ENCODE data around the gene LIMCH1.
"Not testable (repeated sequence)": the region's sequence is repeated elsewhere in the genome, so short reads cannot be mapped to it uniquely, and the experiment has no call there.

Gene LIMCH1, protein sequence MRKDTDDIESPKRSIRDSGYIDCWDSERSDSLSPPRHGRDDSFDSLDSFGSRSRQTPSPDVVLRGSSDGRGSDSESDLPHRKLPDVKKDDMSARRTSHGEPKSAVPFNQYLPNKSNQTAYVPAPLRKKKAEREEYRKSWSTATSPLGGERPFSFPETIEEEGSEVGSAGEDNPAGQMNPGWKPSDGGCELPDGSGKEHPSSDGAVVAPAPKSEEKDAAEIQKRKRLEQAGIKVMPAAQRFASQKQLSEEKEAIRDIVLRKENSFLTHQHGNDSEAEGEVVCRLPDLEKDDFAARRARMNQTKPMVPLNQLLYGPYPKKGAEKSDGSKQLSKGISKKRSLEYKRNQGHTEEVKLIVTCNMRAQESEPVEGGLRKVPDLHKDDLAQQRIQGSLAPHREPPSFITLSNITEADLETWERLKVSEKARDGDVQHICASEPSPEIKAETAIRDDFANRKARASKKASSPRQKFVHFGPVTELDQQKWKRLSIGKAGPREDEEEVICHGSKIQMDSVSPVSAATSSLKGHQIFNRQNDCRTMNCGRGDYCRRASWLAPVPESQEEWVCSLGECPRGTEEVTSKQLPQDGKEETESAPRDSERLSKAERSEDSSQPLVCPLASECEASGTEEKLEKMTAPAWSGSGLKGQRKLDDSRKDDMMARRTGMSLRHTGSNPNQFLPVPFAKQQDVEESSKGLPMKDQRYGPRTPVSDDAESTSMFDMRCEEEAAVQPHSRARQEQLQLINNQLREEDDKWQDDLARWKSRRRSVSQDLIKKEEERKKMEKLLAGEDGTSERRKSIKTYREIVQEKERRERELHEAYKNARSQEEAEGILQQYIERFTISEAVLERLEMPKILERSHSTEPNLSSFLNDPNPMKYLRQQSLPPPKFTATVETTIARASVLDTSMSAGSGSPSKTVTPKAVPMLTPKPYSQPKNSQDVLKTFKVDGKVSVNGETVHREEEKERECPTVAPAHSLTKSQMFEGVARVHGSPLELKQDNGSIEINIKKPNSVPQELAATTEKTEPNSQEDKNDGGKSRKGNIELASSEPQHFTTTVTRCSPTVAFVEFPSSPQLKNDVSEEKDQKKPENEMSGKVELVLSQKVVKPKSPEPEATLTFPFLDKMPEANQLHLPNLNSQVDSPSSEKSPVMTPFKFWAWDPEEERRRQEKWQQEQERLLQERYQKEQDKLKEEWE (N-terminal part only)

DNA sequence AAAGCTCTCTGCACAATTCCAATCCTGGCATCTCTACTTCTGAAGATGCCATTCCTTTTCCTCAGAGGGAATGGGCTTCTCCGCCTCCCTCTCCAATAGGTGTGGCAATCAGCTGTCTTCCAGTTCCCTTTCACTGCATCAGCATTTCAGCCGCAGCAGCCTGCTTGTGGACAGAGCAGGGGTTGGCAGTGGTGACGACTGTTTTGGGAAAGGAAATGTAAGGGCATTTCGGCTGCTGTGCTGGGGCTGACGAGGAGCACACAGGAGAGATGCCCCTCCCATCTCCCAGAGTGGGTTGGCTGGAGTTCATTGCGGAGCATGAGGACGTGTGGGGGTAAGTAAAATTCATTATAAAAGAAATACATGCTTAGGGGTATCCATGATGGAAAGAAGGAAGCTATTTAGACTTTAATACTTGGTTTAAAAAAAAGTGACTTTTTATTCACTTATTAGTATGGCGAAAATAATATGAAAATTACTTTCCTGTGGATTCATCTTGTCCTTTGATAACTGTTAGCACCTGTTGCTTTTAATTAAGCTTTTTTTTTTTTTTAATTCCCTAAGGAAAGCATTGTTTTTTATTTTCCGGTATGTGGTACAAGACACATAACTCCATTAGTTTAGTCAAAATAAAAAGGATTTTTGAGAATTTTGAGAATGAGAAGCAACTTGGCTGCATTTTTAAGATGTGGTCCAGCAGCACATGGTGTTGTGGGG, at the start of gene LIMCH1:
Gene LIMCH1 (plus strand): TSS at position 141 of the 717 bp plus-strand sequence. CDS start 67,839 bp downstream, outside the sequence.
- Histone ChIP-seq H3K27me3 (ENCODE audit: control insufficient read depth, insufficient read depth, low read length) (no peaks in the 10 kb centered on the region), H3K4me3 (ENCODE audit: low read depth, low read length) (no peak within 1 kb of the TSS), H3K4me1 (ENCODE audit: control insufficient read depth, insufficient read depth, low read length) (no peaks in the 10 kb centered on the region), H3K9ac (ENCODE audit: low read depth, low read length) (no peak within 1 kb of the TSS), H3K36me3 (ENCODE audit: control insufficient read depth, insufficient read depth, low read length) (no peaks in the 10 kb centered on the region), H3K9me3 (ENCODE audit: control insufficient read depth, insufficient read depth, low read length) (no peaks in the 10 kb centered on the region)

DNA sequence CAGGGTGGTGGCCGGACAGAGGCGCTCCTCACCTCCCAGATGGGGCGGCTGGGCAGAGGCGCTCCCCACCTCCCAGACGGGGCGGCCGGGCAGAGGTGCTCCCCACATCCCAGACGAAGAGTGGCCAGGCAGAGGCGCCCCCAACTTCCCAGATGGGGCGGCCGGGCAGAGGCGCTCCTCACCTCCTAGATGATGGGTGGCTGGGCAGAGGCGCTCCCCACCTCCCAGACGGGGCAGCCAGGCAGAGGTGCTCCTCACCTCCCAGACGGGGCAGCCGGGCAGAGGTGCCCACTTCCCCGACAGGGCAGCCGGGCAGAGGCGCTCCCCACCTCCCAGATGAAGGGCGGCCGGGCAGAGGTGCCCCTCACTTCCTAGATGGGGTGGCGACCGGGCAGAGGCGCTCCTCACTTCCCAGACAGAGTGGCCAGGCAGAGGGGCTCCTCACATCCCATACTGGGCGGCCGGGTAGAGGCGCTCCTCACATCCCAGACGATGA, 46.8 kb upstream of the LIMCH1 start:
- not testable (repeated sequence) for H3K9ac ChIP-seq (ENCODE audit: low read depth, low read length); H3K4me3 ChIP-seq (ENCODE audit: low read depth, low read length); H3K9me3 ChIP-seq (ENCODE audit: control insufficient read depth, insufficient read depth, low read length); H3K27me3 ChIP-seq (ENCODE audit: control insufficient read depth, insufficient read depth, low read length); H3K4me1 ChIP-seq (ENCODE audit: control insufficient read depth, insufficient read depth, low read length); H3K36me3 ChIP-seq (ENCODE audit: control insufficient read depth, insufficient read depth, low read length)

DNA sequence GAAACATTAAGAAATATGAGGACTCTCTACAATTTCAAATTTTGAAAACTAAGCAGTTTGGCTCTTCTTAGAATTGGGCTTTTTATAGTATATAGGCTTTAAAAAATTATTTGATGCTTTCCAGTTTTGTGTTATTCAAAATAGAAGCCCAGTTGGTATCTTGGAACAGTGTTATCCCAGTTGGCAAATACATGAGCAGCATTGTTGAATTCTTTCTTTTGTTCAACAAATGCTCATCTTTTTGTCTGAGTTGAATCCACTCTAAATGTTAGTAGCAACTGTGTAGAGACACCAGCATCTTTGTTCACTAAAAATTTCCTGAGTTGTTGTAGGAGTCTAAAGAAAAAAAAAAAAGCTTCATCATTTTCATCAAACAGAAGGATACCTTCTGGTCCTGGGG, 41.0 kb upstream of the LIMCH1 start:
- no peak overlapping the region for H3K4me3 ChIP-seq (ENCODE audit: low read depth, low read length)
- no peak overlapping the region for H3K9ac ChIP-seq (ENCODE audit: low read depth, low read length)
- H3K36me3 ChIP-seq (ENCODE audit: control insufficient read depth, insufficient read depth, low read length), result no peaks in the 10 kb centered on the region
- no peaks in the 10 kb centered on the region for H3K4me1 ChIP-seq (ENCODE audit: control insufficient read depth, insufficient read depth, low read length)
- H3K27me3 ChIP-seq (ENCODE audit: control insufficient read depth, insufficient read depth, low read length), result no peaks in the 10 kb centered on the region
- no peaks in the 10 kb centered on the region for H3K9me3 ChIP-seq (ENCODE audit: control insufficient read depth, insufficient read depth, low read length)

DNA sequence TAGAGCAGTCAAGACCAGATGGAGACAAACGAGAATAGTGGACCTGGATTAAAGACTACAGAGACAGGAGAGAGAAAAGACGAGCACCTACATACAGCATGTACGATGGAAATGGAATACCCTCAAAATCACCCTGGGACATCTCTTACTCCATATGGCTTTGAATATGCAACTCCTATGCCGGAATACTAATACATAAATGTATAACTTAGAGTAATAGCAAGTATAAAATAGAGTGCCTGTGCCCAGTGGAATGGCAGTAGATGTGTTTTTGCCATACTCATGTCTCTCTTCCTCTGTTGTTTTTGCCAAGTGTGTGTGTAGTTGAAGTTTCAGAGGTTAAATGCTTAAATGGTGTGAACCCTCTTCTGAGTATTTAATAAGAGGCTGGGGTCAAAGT, 39.8 kb upstream of the LIMCH1 start:
- no peaks in the 10 kb centered on the region for H3K36me3 ChIP-seq (ENCODE audit: control insufficient read depth, insufficient read depth, low read length)
- no peaks in the 10 kb centered on the region for H3K27me3 ChIP-seq (ENCODE audit: control insufficient read depth, insufficient read depth, low read length)
- H3K4me3 ChIP-seq (ENCODE audit: low read depth, low read length), result no peak overlapping the region
- H3K4me1 ChIP-seq (ENCODE audit: control insufficient read depth, insufficient read depth, low read length), result no peaks in the 10 kb centered on the region
- no peak overlapping the region for H3K9ac ChIP-seq (ENCODE audit: low read depth, low read length)
- no peaks in the 10 kb centered on the region for H3K9me3 ChIP-seq (ENCODE audit: control insufficient read depth, insufficient read depth, low read length)

DNA sequence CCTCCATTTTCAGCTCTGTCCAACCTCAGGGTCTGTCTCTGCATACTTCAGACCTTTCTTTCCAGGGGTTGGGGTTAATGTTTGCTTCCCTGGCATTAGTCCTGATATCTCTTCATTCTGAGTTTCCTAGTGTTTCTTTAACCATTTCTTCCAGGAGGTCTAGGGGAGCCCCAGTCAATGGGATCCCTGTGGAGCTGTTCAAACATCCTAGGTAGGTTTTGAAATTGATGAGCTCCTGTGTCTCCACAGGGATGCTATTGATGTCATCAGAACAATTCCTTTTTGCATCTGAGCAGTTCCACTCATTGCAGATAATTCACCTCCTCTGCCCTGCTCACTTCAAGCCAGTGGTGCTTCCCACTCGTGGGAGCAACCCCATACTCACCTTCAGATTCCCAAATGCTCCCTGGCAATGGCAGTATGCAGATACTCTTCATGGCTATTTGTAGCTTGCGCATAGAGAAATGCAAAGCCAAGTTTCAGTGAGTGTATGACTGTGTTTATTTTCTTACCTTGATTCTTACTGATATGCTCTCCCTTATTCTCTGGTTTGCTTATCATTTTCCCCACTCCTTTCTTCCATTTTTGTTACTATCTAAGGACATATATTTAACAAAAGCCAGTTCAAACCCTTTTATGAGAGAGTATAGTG, 33.7 kb upstream of the LIMCH1 start:
- Histone ChIP-seq H3K27me3 (ENCODE audit: control insufficient read depth, insufficient read depth, low read length) (no peaks in the 10 kb centered on the region), H3K9me3 (ENCODE audit: control insufficient read depth, insufficient read depth, low read length) (no peaks in the 10 kb centered on the region), H3K36me3 (ENCODE audit: control insufficient read depth, insufficient read depth, low read length) (no peaks in the 10 kb centered on the region), H3K9ac (ENCODE audit: low read depth, low read length) (no peak overlapping the region), H3K4me1 (ENCODE audit: control insufficient read depth, insufficient read depth, low read length) (peaks cover 10% of the 10 kb centered on the region), H3K4me3 (ENCODE audit: low read depth, low read length) (no peak overlapping the region)

DNA sequence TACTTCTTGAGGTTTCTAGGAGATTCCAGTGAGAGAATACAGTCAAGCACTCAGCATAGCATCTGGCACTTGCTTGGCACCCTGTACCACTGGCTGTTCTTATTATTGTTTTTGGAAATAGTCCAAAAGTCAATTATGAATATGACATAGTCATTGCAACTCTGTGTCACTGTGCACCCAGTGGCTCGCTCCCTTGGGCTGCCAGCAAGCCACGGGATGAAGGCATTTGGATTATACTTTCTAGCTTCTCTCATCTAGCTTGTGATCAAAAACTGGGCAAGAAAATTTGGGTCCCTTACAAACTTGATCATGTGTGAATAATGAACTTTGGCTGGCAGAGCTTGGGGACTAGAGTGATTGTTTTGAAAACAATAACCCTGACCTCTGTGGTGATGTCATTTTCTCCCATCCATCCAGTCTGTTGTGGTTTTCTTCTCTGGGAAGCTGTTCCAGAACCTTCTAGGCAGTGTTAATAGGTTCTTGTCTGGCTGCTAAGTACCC, 32.7 kb upstream of the LIMCH1 start:
- no peaks in the 10 kb centered on the region for H3K9me3 ChIP-seq (ENCODE audit: control insufficient read depth, insufficient read depth, low read length)

DNA sequence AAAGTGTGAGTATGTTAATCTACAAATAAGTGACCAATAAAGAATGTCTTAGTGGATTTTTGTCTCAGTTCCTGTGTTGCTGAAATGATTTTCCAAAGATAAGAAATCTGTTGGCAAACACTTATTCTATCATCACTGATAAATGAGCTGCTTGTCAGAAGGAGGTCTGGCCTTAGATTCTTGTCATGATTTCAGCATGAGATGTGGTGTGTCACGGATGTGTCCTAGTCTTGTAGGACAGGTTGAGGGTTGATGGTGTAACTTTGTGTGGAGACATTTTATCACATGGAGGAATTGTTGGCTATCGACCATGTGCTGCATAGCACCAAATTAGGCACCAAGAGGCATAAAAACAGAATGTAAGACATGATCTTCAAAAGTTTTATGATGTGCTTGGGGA, 31.8 kb upstream of the LIMCH1 start:
- Histone ChIP-seq H3K9ac (ENCODE audit: low read depth, low read length) (no peak overlapping the region), H3K4me1 (ENCODE audit: control insufficient read depth, insufficient read depth, low read length) (peaks cover 10% of the 10 kb centered on the region)

More for the DNA sequence above, 32.7 kb upstream of the LIMCH1 start:
- H3K36me3 ChIP-seq (ENCODE audit: control insufficient read depth, insufficient read depth, low read length), result no peaks in the 10 kb centered on the region
- H3K4me3 ChIP-seq (ENCODE audit: low read depth, low read length), result no peak overlapping the region
- peaks cover 10% of the 10 kb centered on the region for H3K4me1 ChIP-seq (ENCODE audit: control insufficient read depth, insufficient read depth, low read length)
- H3K9ac ChIP-seq (ENCODE audit: low read depth, low read length), result no peak overlapping the region
- H3K27me3 ChIP-seq (ENCODE audit: control insufficient read depth, insufficient read depth, low read length), result no peaks in the 10 kb centered on the region

DNA sequence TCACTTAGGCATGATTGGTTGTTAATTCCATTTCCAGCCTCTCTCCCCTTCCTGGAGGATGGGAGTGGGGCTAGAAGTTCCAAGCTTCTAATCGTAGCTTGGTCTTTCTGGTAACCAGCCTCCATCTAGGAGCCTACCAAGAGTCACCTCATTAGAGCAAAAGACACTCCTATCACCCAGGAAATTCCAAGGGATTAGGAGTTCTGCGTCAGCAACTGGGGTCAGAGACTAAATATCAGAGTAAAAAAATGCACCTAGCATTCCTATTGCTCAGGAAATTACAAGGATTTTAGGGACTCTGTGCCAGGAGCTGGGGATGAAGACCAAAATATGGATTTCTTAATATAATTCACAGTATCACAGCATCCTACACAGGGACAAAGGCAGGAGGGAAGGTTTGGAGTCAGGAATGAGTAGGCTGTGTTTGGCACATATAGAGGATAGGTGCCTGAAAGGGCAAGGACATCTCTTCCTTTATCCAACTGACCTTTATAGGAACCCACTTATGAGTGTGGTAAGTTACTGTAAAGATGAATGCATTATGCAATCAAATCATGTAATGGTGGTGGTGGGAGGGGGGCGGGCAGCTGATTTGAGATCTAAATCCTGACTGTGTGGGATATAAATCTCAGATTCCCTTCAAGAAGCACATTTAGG, 30.5 kb upstream of the LIMCH1 start:
- Histone ChIP-seq H3K9me3 (ENCODE audit: control insufficient read depth, insufficient read depth, low read length) (no peaks in the 10 kb centered on the region), H3K27me3 (ENCODE audit: control insufficient read depth, insufficient read depth, low read length) (no peaks in the 10 kb centered on the region), H3K9ac (ENCODE audit: low read depth, low read length) (no peak overlapping the region), H3K4me3 (ENCODE audit: low read depth, low read length) (no peak overlapping the region), H3K36me3 (ENCODE audit: control insufficient read depth, insufficient read depth, low read length) (no peaks in the 10 kb centered on the region), H3K4me1 (ENCODE audit: control insufficient read depth, insufficient read depth, low read length) (peaks cover 10% of the 10 kb centered on the region)

More for the DNA sequence above, 31.8 kb upstream of the LIMCH1 start:
- Histone ChIP-seq H3K36me3 (ENCODE audit: control insufficient read depth, insufficient read depth, low read length) (no peaks in the 10 kb centered on the region), H3K27me3 (ENCODE audit: control insufficient read depth, insufficient read depth, low read length) (no peaks in the 10 kb centered on the region), H3K9me3 (ENCODE audit: control insufficient read depth, insufficient read depth, low read length) (no peaks in the 10 kb centered on the region), H3K4me3 (ENCODE audit: low read depth, low read length) (no peak overlapping the region)

DNA sequence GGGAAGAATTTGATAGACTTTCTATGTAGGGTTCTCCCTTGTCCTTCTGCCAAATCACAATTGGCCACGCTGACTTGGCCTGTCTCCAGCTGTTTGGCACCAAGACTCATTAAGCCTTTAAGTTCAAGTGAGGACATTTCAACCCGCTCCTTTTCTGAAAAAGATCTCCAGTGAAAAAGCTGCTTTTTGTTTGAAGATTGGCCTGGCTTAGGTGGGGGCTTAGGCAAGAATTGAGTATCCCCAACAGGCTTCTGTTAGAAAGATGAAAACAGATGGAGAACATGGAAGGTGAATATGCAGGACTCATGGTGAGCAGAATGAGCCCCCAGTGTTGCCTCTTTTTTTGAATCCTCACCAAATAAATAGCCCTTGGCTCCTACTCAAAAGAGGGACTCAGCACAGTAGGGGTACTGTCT, 28.5 kb upstream of the LIMCH1 start:
- Histone ChIP-seq H3K36me3 (ENCODE audit: control insufficient read depth, insufficient read depth, low read length) (no peaks in the 10 kb centered on the region), H3K4me1 (ENCODE audit: control insufficient read depth, insufficient read depth, low read length) (peaks cover 3% of the 10 kb centered on the region), H3K4me3 (ENCODE audit: low read depth, low read length) (no peak overlapping the region), H3K9ac (ENCODE audit: low read depth, low read length) (no peak overlapping the region), H3K27me3 (ENCODE audit: control insufficient read depth, insufficient read depth, low read length) (no peaks in the 10 kb centered on the region), H3K9me3 (ENCODE audit: control insufficient read depth, insufficient read depth, low read length) (no peaks in the 10 kb centered on the region)

DNA sequence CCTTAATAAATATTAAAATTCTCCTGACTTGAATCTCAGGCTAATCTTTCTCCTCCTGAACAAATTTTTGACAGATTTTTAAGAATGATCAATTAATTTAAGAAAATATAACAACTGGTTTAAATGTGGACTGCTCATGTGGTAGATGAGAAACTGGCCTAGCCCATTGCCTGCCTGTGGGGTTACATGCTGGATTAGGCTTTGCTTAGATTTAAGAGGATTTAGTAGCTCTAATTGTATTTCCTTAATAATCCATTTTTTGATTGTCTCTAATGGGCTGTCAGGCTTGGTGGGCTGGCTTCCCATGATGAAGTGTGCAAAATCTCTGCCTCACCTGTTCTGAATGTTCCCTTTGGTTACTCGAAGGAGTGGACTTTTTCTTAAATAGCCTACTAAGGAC, 27.8 kb upstream of the LIMCH1 start:
- no peaks in the 10 kb centered on the region for H3K36me3 ChIP-seq (ENCODE audit: control insufficient read depth, insufficient read depth, low read length)
- no peak overlapping the region for H3K4me3 ChIP-seq (ENCODE audit: low read depth, low read length)
- no peaks in the 10 kb centered on the region for H3K27me3 ChIP-seq (ENCODE audit: control insufficient read depth, insufficient read depth, low read length)
- H3K9ac ChIP-seq (ENCODE audit: low read depth, low read length), result no peak overlapping the region
- no peaks in the 10 kb centered on the region for H3K4me1 ChIP-seq (ENCODE audit: control insufficient read depth, insufficient read depth, low read length)
- no peaks in the 10 kb centered on the region for H3K9me3 ChIP-seq (ENCODE audit: control insufficient read depth, insufficient read depth, low read length)

Data from iPS-15b (cell line).